NB4 (cell line): Measurements from ENCODE around the gene EFCAB9.
A peak's percentile ranks its signal among the peaks of the same experiment; 100 is the strongest.

Source experiments
- MAX ChIP-seq: IDR thresholded peaks from 2 replicates; pipeline ENCODE4 v1.6.1; 2011; ENCODE audit warnings: low read depth, low read length
- POLR2A ChIP-seq: IDR thresholded peaks from 2 replicates; pipeline ENCODE4 v1.6.1; 2011; ENCODE audit warnings: mild to moderate bottlenecking; ENCODE audit not compliant: insufficient read length; ENCODE audit errors: extremely low read depth
- TF ChIP-seq, protein P1 (sequence below): IDR thresholded peaks from one replicate; pipeline ENCODE4 v1.5.1; 2012; ENCODE audit warnings: low read depth, low read length

DNA sequence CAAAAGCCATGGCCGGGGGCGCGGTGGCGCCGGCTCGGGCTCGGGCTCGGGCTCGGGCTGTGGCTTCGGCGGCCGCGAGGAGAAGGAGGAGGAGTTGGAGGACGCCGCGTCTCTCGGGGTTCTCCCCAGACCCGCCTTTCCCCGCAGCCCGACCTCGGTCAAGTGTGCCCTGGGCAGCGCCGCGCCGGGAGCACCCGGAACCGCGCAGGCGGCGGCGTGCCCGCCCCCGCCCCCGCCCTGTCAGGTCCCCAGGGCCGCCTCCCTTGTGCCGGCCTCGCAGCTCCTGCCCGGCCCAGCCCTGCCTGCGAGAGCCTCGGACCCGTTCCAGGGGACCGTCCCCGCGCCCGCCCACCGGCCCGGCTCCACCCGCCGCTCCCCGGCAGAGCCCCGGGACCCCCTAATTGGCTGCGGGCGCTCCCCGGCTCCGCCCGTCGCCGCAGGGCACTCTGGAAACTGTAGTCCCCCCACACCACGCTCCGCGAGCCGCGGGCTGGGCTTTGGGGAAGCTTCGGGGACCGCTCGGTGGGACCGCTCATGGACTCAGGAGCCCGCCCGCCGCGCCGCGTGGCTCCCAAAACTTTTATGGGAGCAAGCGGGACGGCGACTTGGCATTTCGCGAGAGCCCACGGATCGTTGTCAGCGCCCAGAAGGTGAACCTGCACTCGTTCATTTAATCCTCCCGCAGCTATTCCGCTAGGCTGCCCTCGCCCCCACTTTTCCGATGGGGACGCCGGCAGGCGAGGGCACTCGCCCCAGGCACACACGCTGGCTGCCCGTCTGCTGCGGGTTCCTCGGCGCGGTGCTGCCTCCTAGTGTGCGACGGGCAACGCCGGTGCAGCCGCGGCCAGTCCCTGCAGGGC lies 5.7 kb upstream of the EFCAB9 start, which contains the start of gene STK10:
- peak; percentile 50 for TF ChIP-seq POLR2A
- TF ChIP-seq, protein P1, sequence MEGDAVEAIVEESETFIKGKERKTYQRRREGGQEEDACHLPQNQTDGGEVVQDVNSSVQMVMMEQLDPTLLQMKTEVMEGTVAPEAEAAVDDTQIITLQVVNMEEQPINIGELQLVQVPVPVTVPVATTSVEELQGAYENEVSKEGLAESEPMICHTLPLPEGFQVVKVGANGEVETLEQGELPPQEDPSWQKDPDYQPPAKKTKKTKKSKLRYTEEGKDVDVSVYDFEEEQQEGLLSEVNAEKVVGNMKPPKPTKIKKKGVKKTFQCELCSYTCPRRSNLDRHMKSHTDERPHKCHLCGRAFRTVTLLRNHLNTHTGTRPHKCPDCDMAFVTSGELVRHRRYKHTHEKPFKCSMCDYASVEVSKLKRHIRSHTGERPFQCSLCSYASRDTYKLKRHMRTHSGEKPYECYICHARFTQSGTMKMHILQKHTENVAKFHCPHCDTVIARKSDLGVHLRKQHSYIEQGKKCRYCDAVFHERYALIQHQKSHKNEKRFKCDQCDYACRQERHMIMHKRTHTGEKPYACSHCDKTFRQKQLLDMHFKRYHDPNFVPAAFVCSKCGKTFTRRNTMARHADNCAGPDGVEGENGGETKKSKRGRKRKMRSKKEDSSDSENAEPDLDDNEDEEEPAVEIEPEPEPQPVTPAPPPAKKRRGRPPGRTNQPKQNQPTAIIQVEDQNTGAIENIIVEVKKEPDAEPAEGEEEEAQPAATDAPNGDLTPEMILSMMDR: peak; percentile 74
- peak; percentile 76 for TF ChIP-seq MAX
